GM12878 (cell line): ENCODE data around the gene PLXND1.

Experiments used
- MTA3 ChIP-seq: IDR thresholded peaks from 2 replicates; pipeline ENCODE4 v1.6.1; 2012; ENCODE audit warnings: low read length, inconsistent platforms, borderline replicate concordance
- POLR2A ChIP-seq: IDR thresholded peaks from 2 replicates; pipeline ENCODE4 v1.6.1; 2011; ENCODE audit warnings: low read depth, mild to moderate bottlenecking, low read length
- POLR2AphosphoS5 ChIP-seq: IDR thresholded peaks from 2 replicates; pipeline ENCODE4 v1.6.1; 2011; ENCODE audit warnings: mild to moderate bottlenecking, low read length, inconsistent platforms
- SRF ChIP-seq, 2 experiments: IDR thresholded peaks; 2 replicates each; pipeline ENCODE4 v1.6.1; 2011; ENCODE audit warnings: low read depth in 2 of 2, low read length in 2 of 2, mild to moderate bottlenecking in 1 of 2, moderate library complexity in 1 of 2
- TF ChIP-seq, protein P1 (sequence below), 3 experiments: IDR thresholded peaks in 2 of 3; conservative IDR thresholded peaks in 1 of 3; 2 replicates each; pipeline ENCODE4 v1.5.1; 2011; ENCODE audit warnings: low read depth in 3 of 3, low read length in 3 of 3, mild to moderate bottlenecking in 3 of 3, control low read depth in 2 of 3, moderate library complexity in 2 of 3, inconsistent platforms in 1 of 3, mixed read lengths in 1 of 3; ENCODE audit not compliant: control insufficient read depth in 2 of 3, insufficient read depth in 1 of 3; ENCODE audit errors: extremely low read depth in 1 of 3

DNA sequence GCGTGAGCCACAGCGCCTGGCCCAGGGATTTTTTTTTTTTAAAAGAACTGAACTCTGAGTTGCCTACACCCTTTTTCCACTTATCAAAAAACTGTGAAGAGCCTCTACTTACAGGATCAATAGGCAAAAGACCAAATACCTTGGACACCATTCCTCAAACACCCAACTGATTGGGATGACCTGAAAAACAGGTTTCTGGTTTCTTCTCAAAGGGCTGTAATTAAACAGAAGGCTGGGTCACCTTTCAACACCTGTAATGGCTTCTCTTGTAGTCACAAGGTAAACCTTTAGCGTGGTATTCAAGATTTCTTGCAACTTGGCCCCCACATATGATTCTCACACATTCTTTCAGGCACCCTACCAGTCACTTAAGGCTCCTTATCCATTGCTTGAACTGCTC is 38.4 kb upstream of the PLXND1 start:
- TF ChIP-seq MTA3 (no peak), POLR2A (no peak), POLR2AphosphoS5 (no peak), SRF (IDR thresholded peaks at IDR 0.05; ENCODE audit: low read depth in 2 of 2, low read length in 2 of 2) (no peak)
- TF ChIP-seq, protein P1, sequence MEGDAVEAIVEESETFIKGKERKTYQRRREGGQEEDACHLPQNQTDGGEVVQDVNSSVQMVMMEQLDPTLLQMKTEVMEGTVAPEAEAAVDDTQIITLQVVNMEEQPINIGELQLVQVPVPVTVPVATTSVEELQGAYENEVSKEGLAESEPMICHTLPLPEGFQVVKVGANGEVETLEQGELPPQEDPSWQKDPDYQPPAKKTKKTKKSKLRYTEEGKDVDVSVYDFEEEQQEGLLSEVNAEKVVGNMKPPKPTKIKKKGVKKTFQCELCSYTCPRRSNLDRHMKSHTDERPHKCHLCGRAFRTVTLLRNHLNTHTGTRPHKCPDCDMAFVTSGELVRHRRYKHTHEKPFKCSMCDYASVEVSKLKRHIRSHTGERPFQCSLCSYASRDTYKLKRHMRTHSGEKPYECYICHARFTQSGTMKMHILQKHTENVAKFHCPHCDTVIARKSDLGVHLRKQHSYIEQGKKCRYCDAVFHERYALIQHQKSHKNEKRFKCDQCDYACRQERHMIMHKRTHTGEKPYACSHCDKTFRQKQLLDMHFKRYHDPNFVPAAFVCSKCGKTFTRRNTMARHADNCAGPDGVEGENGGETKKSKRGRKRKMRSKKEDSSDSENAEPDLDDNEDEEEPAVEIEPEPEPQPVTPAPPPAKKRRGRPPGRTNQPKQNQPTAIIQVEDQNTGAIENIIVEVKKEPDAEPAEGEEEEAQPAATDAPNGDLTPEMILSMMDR (IDR thresholded peaks at IDR 0.05 in 2 of 3, conservative IDR thresholded peaks at IDR 0.05 in 1 of 3; ENCODE audit: control insufficient read depth in 2 of 3, extremely low read depth in 1 of 3, insufficient read depth in 1 of 3, low read depth in 3 of 3, low read length in 3 of 3): no peak
